ES-I3 (cell line): Measurements from ENCODE around the gene ZFAND6.

ENCODE experiments used
- H3K36me3 ChIP-seq: 2 replicates; pipeline ENCODE4 v1.6.1; 2013; ENCODE audit warnings: mild to moderate bottlenecking, low read length, control low read depth, moderate library complexity; ENCODE audit not compliant: insufficient read depth
- H3K4me1 ChIP-seq: 2 replicates; pipeline ENCODE4 v1.6.1; 2013; ENCODE audit warnings: mild to moderate bottlenecking, control low read depth, low read length; ENCODE audit not compliant: insufficient read depth
- H3K9ac ChIP-seq: 2 replicates; pipeline ENCODE4 v1.6.1; 2013; ENCODE audit warnings: low read depth, mild to moderate bottlenecking, low read length, moderate library complexity
- H3K9me3 ChIP-seq: 2 replicates; pipeline ENCODE4 v1.6.1; 2013; ENCODE audit warnings: mild to moderate bottlenecking, low read length, moderate library complexity; ENCODE audit not compliant: control insufficient read depth, insufficient read depth

ZFAND6 gene

DNA sequence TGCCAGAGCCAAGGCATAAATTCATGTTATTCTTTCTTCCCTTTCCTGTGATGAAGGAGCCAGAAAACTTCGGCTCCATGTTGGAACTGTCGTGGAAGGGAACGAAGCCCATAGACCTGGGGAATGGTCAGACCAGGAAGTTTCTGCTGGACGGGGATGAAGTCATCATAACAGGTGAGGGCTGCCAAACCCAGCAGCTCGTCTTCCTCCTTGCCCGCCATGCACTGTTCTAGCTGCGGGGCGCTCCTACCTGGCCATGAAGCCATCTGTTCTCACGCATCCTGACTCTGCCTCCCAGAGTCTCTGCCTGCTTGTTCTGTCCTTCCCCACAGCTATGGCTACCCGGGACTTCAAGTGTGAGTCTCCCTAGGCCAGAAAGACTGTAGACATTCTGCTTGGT lies 121.5 kb downstream of the ZFAND6 start:
- Histone ChIP-seq H3K4me1 (no peaks in the 10 kb centered on the region), H3K9me3 (no peaks in the 10 kb centered on the region; the same call in 1 of the 2 replicates), H3K36me3 (peaks cover 4% of the 10 kb centered on the region), H3K9ac (no peak overlapping the region)

GRCh38 chr15:80182611-80183261 lies 123.3 kb downstream of the ZFAND6 start:
- H3K9ac ChIP-seq = no peak overlapping the region
- H3K9me3 ChIP-seq = no peaks in the 10 kb centered on the region; the same call in 1 of the 2 replicates
- no peaks in the 10 kb centered on the region for H3K4me1 ChIP-seq
- peaks cover 4% of the 10 kb centered on the region; the same call in 1 of the 2 replicates for H3K36me3 ChIP-seq

- peaks cover 4% of the 10 kb centered on the region; the same call in 1 of the 2 replicates for H3K4me1 ChIP-seq
- no peaks in the 10 kb centered on the region; the same call in 1 of the 2 replicates for H3K9me3 ChIP-seq
- no peak overlapping the region for H3K9ac ChIP-seq
- peaks cover 4% of the 10 kb centered on the region; the same call in 1 of the 2 replicates for H3K36me3 ChIP-seq
These were observed 123.8 kb downstream of the ZFAND6 start for GRCh38 chr15:80183306-80183705.

GRCh38 chr15:80183886-80184285 lies 124.4 kb downstream of the ZFAND6 start:
- Histone ChIP-seq H3K9ac (no peak overlapping the region), H3K36me3 (peaks cover 4% of the 10 kb centered on the region; the same call in 1 of the 2 replicates)

DNA sequence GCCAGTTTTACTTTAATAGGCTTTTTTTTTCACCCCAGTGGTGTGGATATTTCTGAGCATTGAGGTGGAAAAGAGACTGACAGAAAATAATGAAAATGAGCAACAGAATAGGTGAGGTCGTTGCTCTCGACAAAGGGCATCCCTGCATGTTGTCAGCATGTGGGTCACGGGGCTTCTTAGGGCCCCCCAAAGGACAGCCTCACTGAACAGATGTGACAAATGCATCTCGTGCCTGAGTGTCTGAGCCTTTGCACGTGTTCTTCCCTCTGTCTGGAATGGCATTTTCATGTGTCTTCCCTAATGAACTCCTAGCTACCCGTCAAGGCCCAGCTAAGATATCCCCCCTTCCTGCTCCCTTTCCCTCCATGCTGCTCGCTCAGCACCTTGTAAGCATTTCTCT lies 125.1 kb downstream of the ZFAND6 start:
- Histone ChIP-seq H3K36me3 (peaks cover 4% of the 10 kb centered on the region; the same call in 1 of the 2 replicates), H3K4me1 (peaks cover 9% of the 10 kb centered on the region; the same call in 1 of the 2 replicates), H3K9me3 (no peaks in the 10 kb centered on the region; the same call in 1 of the 2 replicates), H3K9ac (no peak overlapping the region)

More at GRCh38 chr15:80183886-80184285, 124.4 kb downstream of the ZFAND6 start:
- Histone ChIP-seq H3K9me3 (no peaks in the 10 kb centered on the region; the same call in 1 of the 2 replicates), H3K4me1 (peaks cover 9% of the 10 kb centered on the region; the same call in 1 of the 2 replicates)

- Histone ChIP-seq H3K9me3 (no peaks in the 10 kb centered on the region; the same call in 1 of the 2 replicates), H3K9ac (no peak overlapping the region), H3K4me1 (peaks cover 9% of the 10 kb centered on the region; the same call in 1 of the 2 replicates), H3K36me3 (peaks cover 4% of the 10 kb centered on the region; the same call in 1 of the 2 replicates)
These were observed 125.7 kb downstream of the ZFAND6 start for GRCh38 chr15:80185152-80185551.

GRCh38 chr15:80186066-80186465 lies 126.6 kb downstream of the ZFAND6 start:
- no peaks in the 10 kb centered on the region; the same call in 1 of the 2 replicates for H3K9me3 ChIP-seq
- peaks cover 4% of the 10 kb centered on the region; the same call in 1 of the 2 replicates for H3K36me3 ChIP-seq
- H3K4me1 ChIP-seq = peaks cover 9% of the 10 kb centered on the region; the same call in 1 of the 2 replicates
- no peak overlapping the region for H3K9ac ChIP-seq

- no peak overlapping the region for H3K9ac ChIP-seq
- H3K9me3 ChIP-seq = no peaks in the 10 kb centered on the region; the same call in 1 of the 2 replicates
- peaks cover 4% of the 10 kb centered on the region; the same call in 1 of the 2 replicates for H3K36me3 ChIP-seq
- peaks cover 9% of the 10 kb centered on the region; the same call in 1 of the 2 replicates for H3K4me1 ChIP-seq
These were observed 127.1 kb downstream of the ZFAND6 start for GRCh38 chr15:80186597-80186996.
